Nephron (organoid): ENCODE measurements around the gene SLC13A4.
"Not testable (repeated sequence)": the region's sequence is repeated elsewhere in the genome, so short reads cannot be mapped to it uniquely, and the experiment has no call there.

Source experiments
- H3K27ac Mint-ChIP-seq, 3 experiments: 2 replicates each; pipeline ENCODE4 v1.8.0; 2020; ENCODE audit warnings: mixed read lengths in 3 of 3, mild to moderate bottlenecking in 2 of 3, moderate library complexity in 1 of 3
- H3K27me3 Mint-ChIP-seq: 2 replicates; pipeline ENCODE4 v1.8.0; 2021; ENCODE audit warnings: low read depth, mild to moderate bottlenecking, moderate library complexity, mixed read lengths
- H3K36me3 Mint-ChIP-seq: 2 replicates; pipeline ENCODE4 v1.8.0; 2020; ENCODE audit warnings: low read depth, mixed read lengths
- H3K4me1 Mint-ChIP-seq: 2 replicates; pipeline ENCODE4 v1.8.0; 2020; ENCODE audit warnings: mixed read lengths
- H3K4me3 Mint-ChIP-seq, 3 experiments: 2 replicates each; pipeline ENCODE4 v1.8.0; 2020; ENCODE audit warnings: mild to moderate bottlenecking in 3 of 3, mixed read lengths in 3 of 3, moderate library complexity in 2 of 3
- H3K9me3 Mint-ChIP-seq: 2 replicates; pipeline ENCODE4 v1.8.0; 2020; ENCODE audit warnings: mixed read lengths
- CTCF ChIP-seq, 3 experiments: fragments of 200-600 bp; sonication (generic); IDR thresholded peaks; one replicate each; pipeline ENCODE4 v1.5.0; 2021; ENCODE audit warnings: antibody characterized with exemption in 3 of 3; ENCODE audit not compliant: unreplicated experiment in 3 of 3

SLC13A4 gene

GRCh38 chr7:135697276-135698049 is 30.5 kb downstream of the SLC13A4 start:
- no peak for TF ChIP-seq CTCF (IDR thresholded peaks at IDR 0.05; ENCODE audit: unreplicated experiment in 3 of 3)
- Mint-ChIP-seq H3K4me1 (peaks cover 11% of the 10 kb centered on the region), H3K36me3 (peaks cover 14% of the 10 kb centered on the region), H3K27me3 (no peaks in the 10 kb centered on the region), H3K9me3 (no peaks in the 10 kb centered on the region), H3K4me3 (no peak overlapping the region), H3K27ac (peak overlapping the region in 2 of 3 experiments; percentile 32 to 36)

- Mint-ChIP-seq H3K9me3 (no peaks in the 10 kb centered on the region), H3K27me3 (no peaks in the 10 kb centered on the region), H3K36me3 (peaks cover 22% of the 10 kb centered on the region), H3K4me1 (peaks cover 11% of the 10 kb centered on the region), H3K27ac (peak overlapping the region in 1 of 3 experiments; percentile 11), H3K4me3 (no peak overlapping the region)
- TF ChIP-seq CTCF (IDR thresholded peaks at IDR 0.05; ENCODE audit: unreplicated experiment in 3 of 3), result no peak
Observed at GRCh38 chr7:135693558-135693957, 34.4 kb downstream of the SLC13A4 start.

GRCh38 chr7:135692606-135693005 is 35.4 kb downstream of the SLC13A4 start:
- not testable (repeated sequence) for H3K27ac Mint-ChIP-seq, H3K27me3 Mint-ChIP-seq, H3K9me3 Mint-ChIP-seq, H3K4me3 Mint-ChIP-seq, H3K4me1 Mint-ChIP-seq
- H3K36me3 Mint-ChIP-seq, result peaks cover 22% of the 10 kb centered on the region

GRCh38 chr7:135692055-135692454 is 35.9 kb downstream of the SLC13A4 start:
- H3K27ac Mint-ChIP-seq, result no peak overlapping the region
- H3K27me3 Mint-ChIP-seq, result no peaks in the 10 kb centered on the region
- TF ChIP-seq CTCF (IDR thresholded peaks at IDR 0.05; ENCODE audit: unreplicated experiment in 3 of 3), result no peak
- H3K4me3 Mint-ChIP-seq, result no peak overlapping the region
- H3K36me3 Mint-ChIP-seq, result peaks cover 27% of the 10 kb centered on the region
- H3K4me1 Mint-ChIP-seq, result peaks cover 3% of the 10 kb centered on the region
- no peaks in the 10 kb centered on the region for H3K9me3 Mint-ChIP-seq

GRCh38 chr7:135690566-135690965 is 37.4 kb downstream of the SLC13A4 start:
- TF ChIP-seq CTCF (IDR thresholded peaks at IDR 0.05; ENCODE audit: unreplicated experiment in 3 of 3), result no peak
- Mint-ChIP-seq H3K4me3 (no peak overlapping the region), H3K4me1 (no peaks in the 10 kb centered on the region), H3K9me3 (no peaks in the 10 kb centered on the region), H3K27me3 (no peaks in the 10 kb centered on the region), H3K27ac (no peak overlapping the region), H3K36me3 (peaks cover 32% of the 10 kb centered on the region)

GRCh38 chr7:135687466-135687865 is 40.5 kb downstream of the SLC13A4 start:
- no peaks in the 10 kb centered on the region for H3K9me3 Mint-ChIP-seq
- H3K4me1 Mint-ChIP-seq, result peaks cover 6% of the 10 kb centered on the region
- peaks cover 28% of the 10 kb centered on the region for H3K36me3 Mint-ChIP-seq
- TF ChIP-seq CTCF (IDR thresholded peaks at IDR 0.05; ENCODE audit: unreplicated experiment in 3 of 3), result no peak
- peak overlapping the region in 2 of 3 experiments; percentile 5 to 49 for H3K27ac Mint-ChIP-seq
- no peak overlapping the region for H3K4me3 Mint-ChIP-seq
- H3K27me3 Mint-ChIP-seq, result no peaks in the 10 kb centered on the region
